DMS79 treated with DMSO at 0.1 percent for 48 hours (cell line): Measurements from ENCODE around the gene SLC8A2.
A peak's percentile ranks its signal among the peaks of the same experiment; 100 is the strongest.

Experiments used
- DNase-seq: peaks from one replicate; lab custom pipeline; 2025; lab: John Stamatoyannopoulos, UW

SLC8A2 gene, protein sequence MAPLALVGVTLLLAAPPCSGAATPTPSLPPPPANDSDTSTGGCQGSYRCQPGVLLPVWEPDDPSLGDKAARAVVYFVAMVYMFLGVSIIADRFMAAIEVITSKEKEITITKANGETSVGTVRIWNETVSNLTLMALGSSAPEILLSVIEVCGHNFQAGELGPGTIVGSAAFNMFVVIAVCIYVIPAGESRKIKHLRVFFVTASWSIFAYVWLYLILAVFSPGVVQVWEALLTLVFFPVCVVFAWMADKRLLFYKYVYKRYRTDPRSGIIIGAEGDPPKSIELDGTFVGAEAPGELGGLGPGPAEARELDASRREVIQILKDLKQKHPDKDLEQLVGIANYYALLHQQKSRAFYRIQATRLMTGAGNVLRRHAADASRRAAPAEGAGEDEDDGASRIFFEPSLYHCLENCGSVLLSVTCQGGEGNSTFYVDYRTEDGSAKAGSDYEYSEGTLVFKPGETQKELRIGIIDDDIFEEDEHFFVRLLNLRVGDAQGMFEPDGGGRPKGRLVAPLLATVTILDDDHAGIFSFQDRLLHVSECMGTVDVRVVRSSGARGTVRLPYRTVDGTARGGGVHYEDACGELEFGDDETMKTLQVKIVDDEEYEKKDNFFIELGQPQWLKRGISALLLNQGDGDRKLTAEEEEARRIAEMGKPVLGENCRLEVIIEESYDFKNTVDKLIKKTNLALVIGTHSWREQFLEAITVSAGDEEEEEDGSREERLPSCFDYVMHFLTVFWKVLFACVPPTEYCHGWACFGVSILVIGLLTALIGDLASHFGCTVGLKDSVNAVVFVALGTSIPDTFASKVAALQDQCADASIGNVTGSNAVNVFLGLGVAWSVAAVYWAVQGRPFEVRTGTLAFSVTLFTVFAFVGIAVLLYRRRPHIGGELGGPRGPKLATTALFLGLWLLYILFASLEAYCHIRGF

DNA sequence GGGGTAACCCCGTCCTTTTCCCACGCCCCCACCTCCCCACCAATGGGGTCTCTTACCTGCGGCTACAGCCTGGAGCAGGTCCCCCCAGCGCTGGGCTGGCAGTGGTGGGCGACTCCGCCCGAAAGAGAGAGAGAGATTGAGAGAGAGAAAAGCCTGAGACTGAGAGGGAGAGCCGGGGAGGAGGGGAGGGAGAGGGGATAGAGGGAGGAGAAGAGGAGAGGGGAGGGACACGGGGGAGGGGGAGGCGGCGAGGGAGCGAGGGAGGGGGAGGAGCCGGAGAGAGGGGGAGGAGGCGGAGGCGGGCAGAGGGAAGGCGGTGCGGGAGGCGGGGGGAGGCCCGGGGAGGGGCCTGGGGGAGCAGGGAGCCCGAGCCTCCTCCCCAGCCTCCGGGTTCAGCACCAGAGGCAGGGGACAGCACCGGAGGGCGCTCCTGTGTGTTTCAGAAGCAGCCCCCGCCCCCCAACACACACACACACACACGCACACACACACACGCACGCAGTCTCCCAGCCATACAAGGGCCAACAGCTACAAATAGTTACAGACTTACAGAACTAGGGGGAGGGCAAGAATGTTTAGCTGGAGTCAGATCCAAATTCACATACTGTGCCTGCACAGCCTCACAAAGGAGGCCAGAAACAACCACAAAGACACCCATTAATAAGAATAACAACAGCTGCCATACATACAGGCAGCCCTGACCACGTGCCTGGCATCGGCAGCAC is at the start of gene SLC8A2:
TSS of gene SLC8A2 (minus strand) at position 161 of the 725 bp plus-strand sequence. CDS start 5,490 bp downstream, outside the sequence.
- DNase-seq = peak; percentile 72

DNA sequence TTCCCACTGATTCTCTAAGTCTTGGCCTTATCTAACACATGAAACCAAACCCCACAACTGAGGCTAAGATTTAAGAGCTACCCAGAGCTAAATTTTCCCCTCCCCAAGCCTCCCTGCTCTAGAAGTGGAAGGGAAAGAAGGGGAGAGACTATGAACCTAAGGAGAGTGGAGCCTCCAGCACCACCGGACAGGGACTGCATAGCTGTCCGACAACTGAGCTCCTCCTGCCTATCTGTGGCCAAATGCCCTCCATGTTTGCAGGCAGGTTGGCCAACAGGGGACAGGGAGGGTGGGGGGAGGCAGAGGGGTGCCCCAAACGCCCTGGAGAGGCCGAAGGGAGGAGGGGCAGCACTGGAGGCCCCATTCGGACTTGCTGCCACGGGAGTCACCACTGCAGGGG is 49.1 kb upstream of the SLC8A2 start:
- DNase-seq = no peak

DNA sequence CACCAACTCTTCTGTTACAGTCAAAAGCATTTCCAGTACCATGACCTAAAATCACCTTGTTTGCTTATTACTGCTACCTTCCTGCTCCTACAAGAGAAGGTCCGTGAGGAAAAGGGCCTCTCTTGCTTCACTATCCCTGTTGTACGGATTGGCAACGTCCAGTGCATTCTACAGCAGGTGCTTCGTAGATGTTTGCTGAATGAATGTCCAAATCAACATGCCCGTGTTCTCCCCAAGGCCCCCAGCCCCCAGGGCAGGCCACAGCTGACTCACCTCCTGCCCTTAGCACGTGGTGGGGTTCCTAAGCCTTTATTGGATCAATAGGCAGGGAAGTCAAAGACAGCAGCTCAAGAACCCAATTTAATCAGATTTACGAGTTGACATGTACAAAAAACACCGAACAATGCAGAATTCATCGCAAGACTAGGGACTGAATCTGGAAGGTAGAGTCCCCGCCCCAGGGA is 48.7 kb upstream of the SLC8A2 start:
- no peak for DNase-seq

DNA sequence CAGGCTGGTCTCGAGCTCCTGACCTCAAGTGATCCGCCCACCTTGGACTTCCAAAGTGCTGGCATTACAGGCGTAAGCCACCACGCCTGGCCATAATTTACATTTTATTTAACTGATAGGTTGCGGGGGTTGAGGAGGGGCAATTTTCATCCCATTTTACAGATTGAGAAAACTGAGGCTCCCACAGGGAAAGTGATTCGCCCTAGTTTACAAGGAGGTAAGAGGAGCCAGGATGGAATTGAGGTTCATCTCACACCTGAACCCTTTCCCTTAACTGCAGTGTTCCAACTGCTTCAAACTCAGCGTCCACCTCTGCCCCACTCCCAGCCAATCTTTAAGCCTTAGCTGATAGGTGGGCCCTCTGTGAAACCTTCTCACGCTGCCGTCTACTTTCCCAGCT is 47.2 kb upstream of the SLC8A2 start:
- no peak for DNase-seq

DNA sequence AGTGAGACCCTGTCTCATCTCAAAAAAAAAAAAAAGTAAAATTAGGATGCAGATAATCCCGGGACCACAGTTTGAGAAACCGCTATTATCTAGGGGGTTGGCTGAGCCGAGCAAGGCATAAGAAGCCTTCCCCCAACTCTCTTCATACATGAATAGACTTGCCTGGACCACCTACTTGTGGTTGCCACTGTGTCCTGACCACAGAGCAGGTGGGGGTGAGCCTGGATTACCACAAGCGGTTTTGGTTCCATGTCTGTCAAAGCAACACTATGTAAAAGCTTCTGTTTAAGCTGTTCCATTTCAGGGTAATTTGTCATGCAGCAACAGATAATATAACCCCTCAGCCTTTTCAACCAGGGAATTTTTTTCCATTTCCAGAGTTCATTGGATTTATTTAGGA is 46.4 kb upstream of the SLC8A2 start:
- no peak for DNase-seq

DNA sequence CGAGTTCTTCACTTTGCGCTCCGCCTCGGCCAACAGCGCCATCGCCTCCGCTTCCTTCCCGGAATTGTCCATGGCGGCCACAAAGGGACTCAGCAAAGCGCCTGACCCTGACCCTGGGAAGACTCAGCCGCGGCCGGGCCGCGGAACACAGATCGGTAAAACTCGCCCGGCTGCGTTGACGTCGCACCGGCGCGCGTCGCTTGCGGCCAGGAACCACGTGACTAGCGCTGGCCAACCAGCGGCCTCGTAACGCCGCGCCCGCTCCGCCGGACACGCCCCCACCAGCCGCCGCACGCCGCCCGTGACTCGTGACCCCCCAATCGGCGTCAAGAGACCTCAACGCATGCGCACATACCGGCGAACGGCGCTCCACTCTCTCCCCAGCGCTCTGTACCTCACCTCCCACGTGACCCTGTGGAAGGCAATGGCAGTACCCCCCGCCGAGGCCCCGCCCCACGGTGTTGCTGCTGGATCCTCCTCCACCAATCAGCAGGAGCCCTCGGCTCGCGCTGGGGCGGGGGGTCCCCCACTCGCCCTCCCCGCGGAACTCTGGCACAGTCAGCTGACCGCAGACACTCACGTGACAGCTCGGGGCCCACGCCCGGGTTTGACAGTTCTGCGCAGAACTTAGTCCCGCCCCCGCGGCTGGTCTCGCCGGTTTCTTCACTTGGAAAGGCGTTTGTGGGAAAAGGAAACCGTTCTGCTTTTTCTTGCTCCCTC is 43.3 kb upstream of the SLC8A2 start, which contains the start of gene NAPA:
TSS of gene NAPA (minus strand) at position 195 of the 720 bp plus-strand sequence. CDS start at position 72, 123 bp downstream.
- DNase-seq = peak; percentile 99

DNA sequence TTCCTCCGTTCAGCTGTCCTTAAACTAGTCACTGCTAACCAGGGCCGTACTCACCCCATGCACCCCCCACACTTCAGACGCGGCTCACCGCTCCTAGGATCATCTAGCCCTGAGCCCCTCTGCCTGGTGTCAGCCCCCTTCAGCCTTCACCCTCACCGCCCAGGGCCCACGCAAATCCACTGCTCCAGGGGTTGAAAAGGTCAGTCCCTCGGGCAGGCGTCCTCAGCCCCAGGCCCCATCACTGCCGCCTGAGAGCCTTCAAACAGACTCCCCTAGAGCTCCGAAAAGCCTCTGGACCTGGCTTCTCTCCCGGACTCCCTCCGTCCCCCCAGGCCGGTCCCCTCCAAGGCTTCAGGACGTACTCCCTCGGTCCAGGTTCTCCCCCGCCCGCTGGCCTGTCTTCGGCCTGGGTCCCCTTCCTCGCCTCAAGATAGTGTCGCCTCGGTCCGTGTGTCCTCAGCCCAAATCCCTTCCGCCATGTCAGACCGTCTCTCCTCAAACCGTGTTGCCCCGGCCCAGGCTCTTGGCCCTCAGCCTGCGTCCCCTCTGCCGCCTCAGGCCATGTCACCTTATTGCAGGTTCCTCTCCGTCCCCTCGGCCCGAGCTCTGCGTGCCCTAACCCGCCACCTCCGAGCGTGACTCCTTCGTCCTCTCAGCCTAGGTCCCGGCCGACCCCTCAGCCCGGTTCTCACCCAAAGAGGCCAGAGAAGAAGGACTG is 42.6 kb upstream of the SLC8A2 start:
- DNase-seq = no peak

DNA sequence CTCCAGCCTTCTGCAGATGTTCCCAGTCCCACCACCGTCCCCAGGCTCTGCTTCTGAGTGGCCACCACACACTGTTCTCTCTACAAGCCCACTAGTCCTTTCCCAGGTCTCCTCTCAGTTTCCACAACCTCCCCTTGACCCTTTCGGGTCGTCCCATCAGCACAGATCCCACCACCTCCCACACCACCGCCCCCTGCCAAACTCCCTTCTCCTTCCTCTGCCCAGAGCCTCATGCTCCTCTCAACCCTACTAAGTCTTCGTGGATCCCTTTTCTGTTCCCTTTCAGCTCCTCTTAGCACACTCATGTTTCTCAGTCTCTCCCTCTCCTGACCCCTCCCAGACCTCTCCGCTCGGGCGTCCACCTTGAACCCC is 41.2 kb upstream of the SLC8A2 start:
- no peak for DNase-seq

DNA sequence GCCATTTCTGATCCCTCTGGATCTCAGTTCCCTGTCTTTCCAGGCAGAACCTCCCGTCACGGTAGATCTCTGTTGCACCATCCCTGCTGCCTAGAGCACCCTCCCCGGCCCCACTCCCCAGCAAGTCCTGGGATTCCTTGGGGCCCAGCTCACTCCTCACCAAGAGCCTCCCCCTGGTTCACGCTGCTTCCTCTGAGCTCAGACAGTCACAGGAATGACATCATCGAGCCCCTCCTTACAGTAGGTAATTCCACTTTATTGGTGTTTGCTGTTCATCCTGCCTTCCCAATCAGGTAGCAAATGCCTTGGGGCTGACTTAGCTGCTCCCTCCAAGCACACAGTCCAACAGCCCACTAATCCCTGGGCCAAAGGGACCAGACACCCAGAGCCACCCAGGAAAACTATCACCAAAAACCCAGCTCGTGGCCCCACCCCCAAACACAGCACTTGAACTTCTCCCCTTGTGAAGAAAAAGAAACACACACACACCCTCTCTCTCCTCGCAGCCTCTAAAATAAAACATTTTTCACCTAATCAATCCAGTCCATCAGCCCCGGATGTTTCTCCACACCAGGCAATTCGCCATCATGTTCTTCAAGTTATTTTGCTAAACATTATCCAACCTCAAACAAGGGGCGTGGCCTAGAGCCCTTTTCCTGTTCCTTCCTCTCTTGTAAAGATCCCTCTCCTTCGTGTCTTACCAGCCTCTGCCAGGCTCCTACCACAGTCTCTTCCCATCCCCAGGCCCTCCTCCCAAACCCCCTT is 40.7 kb upstream of the SLC8A2 start:
- no peak for DNase-seq

DNA sequence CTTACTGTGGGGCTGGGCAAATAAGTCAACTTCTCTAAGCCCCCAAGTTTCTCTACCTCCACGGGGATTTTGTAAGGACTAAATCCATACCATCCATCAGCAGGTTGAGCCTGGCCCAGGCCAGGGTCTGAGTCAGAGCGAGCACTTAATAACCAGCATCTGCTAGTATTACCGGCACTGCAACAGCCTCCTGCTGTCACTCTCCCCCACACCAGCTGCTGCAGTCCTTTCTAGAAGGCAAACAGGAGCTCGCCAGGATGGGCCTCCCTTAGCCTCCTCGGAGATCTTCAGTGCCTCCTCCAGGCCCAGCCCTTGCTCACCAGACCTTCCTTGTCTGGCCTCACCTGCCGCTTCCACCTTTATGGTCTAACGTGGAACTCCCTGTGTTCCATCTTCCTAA is 40.0 kb upstream of the SLC8A2 start:
- DNase-seq = no peak

DNA sequence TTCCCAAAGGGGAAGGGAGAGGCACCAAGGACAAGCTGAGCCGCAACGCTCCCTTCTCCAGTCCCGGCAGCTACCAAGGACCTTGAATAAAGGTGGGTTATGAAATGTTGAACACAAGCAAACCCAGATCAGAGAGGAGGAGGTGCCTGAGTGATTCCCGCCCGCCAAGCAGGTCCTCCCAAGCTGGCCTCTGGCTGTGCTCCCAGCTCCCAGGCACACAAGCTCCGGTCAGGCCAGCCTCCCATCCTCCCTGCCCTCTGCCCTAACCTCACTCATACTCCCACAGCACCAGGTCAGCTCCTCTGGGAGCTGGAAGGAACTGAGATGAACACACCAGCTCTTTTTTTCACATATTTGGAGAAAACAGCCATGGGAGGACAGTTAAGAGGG is 39.4 kb upstream of the SLC8A2 start:
- no peak for DNase-seq

DNA sequence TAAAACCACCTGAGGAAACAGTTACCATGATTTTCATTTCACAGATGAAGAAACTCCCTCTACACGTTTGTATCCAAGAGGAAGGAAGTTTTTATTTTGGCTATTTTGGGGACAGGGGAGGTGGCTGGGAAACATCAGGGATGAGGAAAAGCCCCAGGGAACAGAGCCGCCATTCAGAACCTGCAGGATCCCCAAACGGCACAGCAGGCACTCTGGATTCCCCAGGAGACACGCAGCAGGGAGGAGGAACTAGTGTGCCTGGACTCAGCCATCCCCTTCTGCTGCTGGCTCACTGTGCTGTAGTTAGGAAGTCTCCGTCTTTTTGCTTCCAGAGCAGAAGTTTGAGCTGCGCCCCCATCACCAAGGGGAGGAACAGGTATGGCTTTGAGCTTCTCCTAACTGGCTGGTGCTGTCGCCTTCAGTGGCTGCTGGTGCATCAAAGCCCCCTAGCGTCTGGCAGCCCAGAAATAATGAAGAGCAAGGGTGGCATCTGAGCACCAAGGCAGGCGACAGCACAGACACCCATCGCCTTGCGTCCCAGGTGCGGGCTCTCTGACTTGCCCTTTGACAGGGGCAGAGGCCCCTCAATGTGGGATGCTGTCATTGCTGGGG is 38.9 kb upstream of the SLC8A2 start:
- no peak for DNase-seq

DNA sequence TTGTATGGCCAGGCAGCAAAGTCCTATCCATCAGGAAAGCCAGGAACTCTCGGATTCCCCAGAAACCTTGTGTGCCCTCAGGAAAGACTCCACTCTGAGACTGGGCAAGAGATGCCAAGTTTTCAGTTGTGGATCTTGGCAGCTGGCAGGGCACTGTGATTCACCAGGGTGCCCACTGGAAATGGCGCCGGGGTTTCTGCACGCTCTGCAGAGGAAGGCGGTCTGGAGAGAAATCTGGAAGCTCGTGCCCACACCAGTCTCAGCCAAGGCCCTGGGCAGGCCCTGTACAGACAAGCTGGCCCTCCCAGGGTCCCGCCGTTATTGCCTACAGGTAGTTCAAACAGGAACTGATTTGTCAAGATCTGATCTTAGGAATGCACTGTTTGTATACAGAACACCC is 38.3 kb upstream of the SLC8A2 start:
- no peak for DNase-seq

DNA sequence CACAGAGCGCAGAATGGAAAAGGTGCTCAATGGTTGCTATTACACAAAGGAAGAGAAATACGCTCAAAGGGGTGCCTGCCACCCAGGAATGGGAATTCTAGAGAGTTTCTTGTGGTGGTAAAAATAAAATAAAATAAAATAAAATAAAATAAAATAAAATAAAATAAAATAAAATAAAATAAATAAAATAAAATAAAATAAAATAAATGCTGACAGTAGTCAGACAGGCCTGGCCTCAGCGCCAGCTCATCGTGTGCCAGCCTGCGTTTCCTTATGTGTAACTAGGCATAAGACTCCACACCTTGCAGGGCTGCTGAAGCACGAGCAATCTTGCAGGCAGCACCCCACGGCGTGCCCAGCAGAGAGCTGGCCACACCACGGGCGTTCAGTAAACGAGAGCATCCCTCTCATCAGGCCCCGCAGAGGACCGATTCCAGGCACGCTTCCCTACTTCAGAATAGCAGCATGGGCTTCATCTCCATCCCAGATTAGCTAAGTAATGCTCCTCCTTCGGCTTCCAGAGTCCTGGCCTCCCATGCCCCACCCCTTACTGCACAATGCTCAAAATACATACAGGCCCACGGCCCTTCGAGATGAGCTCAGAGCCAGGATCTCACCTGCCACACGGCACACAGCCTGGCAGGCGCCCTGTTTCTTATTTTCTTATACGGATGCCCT is 37.6 kb upstream of the SLC8A2 start:
- DNase-seq = no peak

DNA sequence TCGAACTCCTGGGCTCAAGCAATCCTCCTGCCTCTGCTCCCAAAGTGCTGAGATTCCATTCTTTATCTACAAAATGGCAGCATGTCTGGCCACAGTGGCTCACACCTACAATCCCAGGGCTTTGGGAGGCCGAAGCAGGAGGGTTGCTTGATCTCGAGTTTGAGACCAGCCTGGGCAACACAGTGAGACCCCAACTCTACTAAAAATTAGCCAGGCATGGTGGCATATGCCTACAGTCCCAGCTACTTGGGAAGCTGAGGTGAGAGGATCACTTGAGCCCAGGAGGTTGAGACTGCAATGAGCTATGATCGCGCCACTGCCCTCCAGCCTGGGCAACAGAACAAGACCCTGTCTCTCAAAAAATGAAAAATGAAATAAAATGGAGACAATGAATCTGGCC is 37.0 kb upstream of the SLC8A2 start:
- no peak for DNase-seq

DNA sequence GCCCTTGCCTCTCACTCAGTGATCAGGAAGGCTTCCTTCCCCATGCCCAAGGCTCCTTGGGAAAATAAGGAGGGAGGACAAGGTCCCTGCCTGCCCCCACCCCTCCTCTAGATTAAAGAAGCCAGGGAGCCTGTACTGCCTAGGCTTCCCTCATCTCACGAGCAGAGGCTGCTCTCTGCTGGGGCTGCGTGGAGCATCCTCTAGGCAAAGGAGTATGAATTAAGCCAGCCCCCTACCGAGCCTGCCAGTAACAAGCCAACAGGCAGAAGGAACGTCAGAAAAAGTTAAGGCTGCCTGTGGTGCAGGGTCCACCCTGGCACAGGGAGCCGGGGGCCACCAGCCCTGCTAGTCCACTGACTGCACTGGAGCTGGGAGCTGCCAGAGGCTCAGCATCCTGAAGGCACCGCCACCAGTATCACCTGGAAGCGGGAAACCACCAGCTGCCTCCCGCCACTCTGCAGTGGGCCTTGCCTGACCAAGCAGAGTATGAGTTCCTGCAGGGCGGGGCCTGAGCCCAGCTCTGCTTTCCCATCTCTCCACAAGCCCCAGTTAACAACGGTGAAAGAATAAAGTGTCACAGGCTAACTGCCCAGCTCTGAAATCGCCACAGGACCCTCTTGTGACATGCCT is 36.3 kb upstream of the SLC8A2 start:
- no peak for DNase-seq

DNA sequence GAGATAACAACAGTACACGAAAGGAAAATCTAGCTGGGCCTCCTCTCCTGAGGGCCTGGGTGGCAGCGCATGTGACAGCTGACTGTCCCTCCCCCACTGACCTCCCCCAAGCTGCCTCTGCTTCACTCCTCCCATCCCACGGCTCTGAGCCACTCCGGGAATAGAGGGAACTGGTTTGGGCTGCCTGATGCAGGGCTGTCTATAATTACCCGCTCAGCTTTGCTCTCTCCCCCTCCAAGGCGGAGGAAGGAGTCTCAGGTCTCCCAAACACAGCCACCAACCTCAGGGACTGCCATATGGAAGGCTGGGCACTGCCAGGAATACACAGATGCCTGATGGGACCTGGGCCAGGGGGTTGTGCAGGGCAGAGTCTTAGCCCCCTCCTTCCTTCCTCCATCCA is 35.3 kb upstream of the SLC8A2 start:
- DNase-seq = no peak

DNA sequence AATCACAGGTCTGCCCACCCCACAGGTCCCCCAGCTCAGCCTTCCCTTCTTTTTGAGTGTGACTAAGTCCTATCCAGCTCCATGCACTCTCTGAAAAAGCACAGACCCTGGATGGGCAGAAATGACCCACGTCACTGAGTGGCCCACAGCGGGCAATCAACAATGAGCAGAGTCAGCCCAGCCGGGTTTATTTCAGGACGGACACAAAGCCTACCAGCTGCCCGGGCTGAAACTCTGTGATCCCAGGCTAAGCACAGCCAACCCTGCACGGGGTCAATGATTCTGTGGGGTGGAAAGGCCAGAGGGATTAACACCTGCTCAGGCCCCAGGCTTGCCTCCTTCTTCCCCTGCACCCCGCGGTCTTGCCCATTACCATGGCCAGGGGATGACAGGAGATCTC is 34.8 kb upstream of the SLC8A2 start:
- DNase-seq = no peak

DNA sequence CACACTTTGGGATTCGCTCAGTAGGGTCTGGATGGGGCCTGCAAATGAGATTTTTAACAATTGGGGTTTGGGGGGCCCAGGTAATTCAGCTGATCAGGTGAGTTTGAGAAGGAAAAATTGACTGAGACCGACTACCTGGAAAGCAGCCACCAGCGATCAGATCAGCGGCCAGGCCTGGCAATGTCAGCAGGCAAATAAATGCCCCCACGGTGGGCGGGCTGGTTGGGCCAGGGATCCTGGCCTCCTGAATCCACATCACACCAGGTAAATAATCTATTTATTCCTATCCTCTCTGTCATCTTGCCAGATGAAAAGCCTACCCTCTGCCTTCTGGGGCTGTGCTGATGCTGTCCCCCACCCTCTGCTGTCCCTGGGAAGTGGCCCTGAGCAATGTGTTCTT is 33.8 kb upstream of the SLC8A2 start:
- no peak for DNase-seq
